HEK293T (cell line): Measurements from ENCODE around the gene PPFIA2.

ENCODE experiments used
- BHLHE40 ChIP-seq: fragments of 450-650 bp; IDR thresholded peaks from 2 replicates; pipeline ENCODE4 v1.6.1; 2016; ENCODE audit warnings: mild to moderate bottlenecking, moderate library complexity, borderline replicate concordance
- ELF4 ChIP-seq: fragments of 450-650 bp; IDR thresholded peaks from 2 replicates; pipeline ENCODE4 v1.6.1; 2017; ENCODE audit warnings: antibody characterized with exemption
- FOXA1 ChIP-seq: fragments of 450-650 bp; IDR thresholded peaks from 2 replicates; pipeline ENCODE4 v1.6.1; 2016; ENCODE audit warnings: mild to moderate bottlenecking
- FOXM1 ChIP-seq: fragments of 450-650 bp; IDR thresholded peaks from 2 replicates; pipeline ENCODE4 v1.6.1; 2017; ENCODE audit warnings: mild to moderate bottlenecking, borderline replicate concordance
- LEF1 ChIP-seq: fragments of 450-650 bp; IDR thresholded peaks from 2 replicates; pipeline ENCODE4 v1.6.1; 2017; ENCODE audit warnings: mild to moderate bottlenecking, borderline replicate concordance
- SP1 ChIP-seq: fragments of 450-650 bp; IDR thresholded peaks from 2 replicates; pipeline ENCODE4 v1.6.1; 2017
- ZNF384 ChIP-seq: fragments of 450-650 bp; IDR thresholded peaks from 2 replicates; pipeline ENCODE4 v1.6.1; 2016

DNA sequence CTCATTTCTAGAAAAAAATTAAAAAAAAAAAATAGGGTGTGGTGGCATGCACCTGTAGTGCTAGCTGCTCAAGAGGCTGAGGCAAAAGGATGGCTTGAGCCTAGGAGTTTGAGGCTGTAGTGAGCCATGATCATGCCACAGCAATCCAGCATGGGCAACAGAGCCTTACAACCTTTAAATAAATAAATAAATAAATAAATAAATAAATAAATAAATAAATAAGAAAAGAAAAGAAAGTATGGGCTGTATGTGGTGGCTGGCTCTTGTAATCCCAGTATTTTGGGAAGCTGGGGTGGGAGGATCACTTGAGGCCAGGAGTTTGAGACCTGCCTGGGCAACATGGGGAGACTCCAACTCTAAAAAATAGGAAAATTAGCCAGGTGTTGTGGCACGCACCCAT lies 373.0 kb downstream of the PPFIA2 start:
- TF ChIP-seq FOXM1 (no peak), FOXA1 (no peak), BHLHE40 (no peak), ZNF384 (no peak), SP1 (no peak), LEF1 (no peak), ELF4 (no peak)
